ENCODE data around the gene GGACT.

DNA sequence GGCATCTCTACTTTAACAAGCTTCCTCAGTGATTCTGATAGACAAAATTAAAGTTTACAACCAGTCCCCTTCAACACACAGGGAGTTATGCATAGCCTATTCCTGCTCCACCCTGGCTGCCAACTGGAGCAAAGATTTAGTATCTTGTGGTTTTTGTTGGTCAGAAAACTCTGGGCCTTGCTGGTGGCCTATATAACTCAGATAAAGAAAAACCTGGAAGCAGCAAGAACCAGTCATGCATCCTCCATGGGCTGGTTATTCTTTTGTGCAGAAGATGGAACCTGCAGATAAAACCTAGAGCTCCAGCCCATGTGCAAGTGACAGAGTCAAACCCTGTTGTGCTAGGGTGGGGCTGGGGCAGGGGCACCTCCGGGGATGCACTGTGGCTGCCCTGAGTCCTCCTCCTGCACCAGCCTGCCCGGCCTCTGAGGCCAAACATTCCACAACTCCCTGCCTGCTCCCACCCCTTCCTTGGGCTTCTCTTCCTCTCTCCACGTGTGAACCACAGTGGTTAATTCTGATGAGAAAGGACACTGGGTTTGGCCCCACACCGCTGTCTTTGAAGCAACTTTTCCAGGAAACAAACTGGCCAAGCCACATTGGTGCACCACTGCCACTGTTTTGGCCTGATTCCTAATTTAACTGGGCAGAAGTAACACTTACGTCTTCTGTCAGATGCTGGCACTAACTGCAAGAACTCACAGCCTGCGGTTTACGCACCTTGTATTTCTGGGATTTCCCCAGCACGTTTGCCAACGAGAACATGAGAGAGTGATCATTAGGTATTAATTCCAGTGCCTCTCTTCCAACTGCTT is 23.3 kb upstream of the GGACT start:
- TF ChIP-seq, protein P1, sequence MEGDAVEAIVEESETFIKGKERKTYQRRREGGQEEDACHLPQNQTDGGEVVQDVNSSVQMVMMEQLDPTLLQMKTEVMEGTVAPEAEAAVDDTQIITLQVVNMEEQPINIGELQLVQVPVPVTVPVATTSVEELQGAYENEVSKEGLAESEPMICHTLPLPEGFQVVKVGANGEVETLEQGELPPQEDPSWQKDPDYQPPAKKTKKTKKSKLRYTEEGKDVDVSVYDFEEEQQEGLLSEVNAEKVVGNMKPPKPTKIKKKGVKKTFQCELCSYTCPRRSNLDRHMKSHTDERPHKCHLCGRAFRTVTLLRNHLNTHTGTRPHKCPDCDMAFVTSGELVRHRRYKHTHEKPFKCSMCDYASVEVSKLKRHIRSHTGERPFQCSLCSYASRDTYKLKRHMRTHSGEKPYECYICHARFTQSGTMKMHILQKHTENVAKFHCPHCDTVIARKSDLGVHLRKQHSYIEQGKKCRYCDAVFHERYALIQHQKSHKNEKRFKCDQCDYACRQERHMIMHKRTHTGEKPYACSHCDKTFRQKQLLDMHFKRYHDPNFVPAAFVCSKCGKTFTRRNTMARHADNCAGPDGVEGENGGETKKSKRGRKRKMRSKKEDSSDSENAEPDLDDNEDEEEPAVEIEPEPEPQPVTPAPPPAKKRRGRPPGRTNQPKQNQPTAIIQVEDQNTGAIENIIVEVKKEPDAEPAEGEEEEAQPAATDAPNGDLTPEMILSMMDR (IDR thresholded peaks at IDR 0.05; ENCODE audit: poor library complexity, severe bottlenecking) = no peak
- TF ChIP-seq MXI1 (conservative IDR thresholded peaks at IDR 0.05; ENCODE audit: poor library complexity, severe bottlenecking) = no peak

Measured in neural cell (in vitro differentiated cells).